Measurements from ENCODE around the gene FRRS1. TPM values are rescaled to one million over a fixed set of nuclear protein-coding genes. Genes with fewer than 3 reads are reported as not detected.
A peak's percentile ranks its signal among the peaks of the same experiment; 100 is the strongest.

Gene FRRS1
- total RNA-seq, 4 donors from 2014 or later, result 25.4 to 34.4 (median 30.5) TPM

DNA sequence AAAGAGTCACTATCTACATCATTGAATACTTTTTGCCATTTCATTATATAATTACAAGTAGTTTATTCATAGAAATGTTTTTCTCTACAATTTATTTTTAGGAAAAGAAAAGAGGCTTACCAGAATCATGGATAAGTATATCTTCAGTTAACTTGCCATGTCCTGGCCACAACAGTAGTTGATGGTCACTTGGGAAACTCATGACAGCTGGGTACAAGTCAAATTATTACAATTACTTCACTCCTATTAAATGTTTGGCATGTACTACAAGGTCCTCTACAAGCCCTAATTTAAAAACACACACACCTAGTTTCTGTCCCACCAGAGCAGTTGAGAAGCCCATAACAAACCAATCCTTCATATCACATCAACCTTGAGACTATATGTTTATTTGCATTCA lies 91.1 kb downstream of the FRRS1 start:
- Histone ChIP-seq H3K9me3 (no peaks in the 10 kb centered on the region), H3K27me3 (no peaks in the 10 kb centered on the region), H3K27ac (no peak overlapping the region), H3K4me3 (no peak overlapping the region), H3K4me1 (peaks cover 38% of the 10 kb centered on the region), H3K36me3 (peaks cover 36% of the 10 kb centered on the region)
- DNase-seq (ENCODE audit: low spot score in 2 of 2), result no peak
- TF ChIP-seq POLR2A (IDR thresholded peaks at IDR 0.05), result no peak
- no peak for TF ChIP-seq EP300 (IDR thresholded peaks at IDR 0.05)
- TF ChIP-seq POLR2AphosphoS5 (IDR thresholded peaks at IDR 0.05), result no peak
- TF ChIP-seq, protein P1, sequence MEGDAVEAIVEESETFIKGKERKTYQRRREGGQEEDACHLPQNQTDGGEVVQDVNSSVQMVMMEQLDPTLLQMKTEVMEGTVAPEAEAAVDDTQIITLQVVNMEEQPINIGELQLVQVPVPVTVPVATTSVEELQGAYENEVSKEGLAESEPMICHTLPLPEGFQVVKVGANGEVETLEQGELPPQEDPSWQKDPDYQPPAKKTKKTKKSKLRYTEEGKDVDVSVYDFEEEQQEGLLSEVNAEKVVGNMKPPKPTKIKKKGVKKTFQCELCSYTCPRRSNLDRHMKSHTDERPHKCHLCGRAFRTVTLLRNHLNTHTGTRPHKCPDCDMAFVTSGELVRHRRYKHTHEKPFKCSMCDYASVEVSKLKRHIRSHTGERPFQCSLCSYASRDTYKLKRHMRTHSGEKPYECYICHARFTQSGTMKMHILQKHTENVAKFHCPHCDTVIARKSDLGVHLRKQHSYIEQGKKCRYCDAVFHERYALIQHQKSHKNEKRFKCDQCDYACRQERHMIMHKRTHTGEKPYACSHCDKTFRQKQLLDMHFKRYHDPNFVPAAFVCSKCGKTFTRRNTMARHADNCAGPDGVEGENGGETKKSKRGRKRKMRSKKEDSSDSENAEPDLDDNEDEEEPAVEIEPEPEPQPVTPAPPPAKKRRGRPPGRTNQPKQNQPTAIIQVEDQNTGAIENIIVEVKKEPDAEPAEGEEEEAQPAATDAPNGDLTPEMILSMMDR (IDR thresholded peaks at IDR 0.05), result no peak

DNA sequence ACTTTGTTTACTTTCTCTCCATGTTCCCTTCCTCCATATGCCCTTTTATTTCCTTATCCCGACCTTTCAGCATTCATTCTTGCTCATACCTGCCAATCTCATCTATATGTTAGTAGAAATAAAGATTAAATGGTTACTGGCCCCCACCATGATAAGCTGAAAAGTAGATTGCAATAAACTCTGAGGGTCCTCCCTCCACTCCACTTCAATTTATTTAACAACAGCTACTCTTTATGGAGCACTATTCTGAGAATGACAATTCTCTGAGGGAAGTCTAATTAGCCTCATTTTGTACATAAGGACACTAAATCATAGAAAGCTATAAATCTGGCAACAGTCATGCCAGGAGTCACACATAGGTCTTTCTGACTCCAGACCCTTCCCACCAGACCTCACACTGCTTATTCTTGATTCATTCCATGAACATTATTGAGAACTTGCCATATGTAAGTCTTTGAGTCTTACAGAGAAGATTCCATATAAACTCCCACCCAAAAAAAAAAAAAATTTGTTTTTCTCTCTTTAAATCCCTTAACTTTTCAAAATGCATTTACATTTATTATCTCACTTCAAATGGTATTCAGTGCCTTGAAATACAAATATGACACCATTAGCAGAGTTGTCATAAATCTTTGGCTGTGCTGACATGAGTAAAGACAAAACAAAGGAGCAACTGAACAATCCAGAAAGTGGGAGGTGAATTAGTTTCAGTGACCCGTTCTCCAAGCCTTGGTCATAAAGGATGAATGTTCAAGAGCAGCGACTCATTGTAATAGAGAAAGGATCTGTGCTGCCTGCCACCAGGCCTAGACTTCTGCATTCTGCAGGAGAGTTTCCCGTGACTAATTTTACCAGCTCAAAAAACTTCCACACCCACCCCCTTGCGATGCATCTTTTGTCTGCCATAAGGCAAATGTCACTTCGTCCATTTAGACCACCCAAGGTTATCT lies 92.0 kb downstream of the FRRS1 start:
- Histone ChIP-seq H3K4me3 (no peak overlapping the region), H3K27ac (no peak overlapping the region), H3K9me3 (no peaks in the 10 kb centered on the region), H3K4me1 (peaks cover 33% of the 10 kb centered on the region), H3K36me3 (peaks cover 43% of the 10 kb centered on the region), H3K27me3 (no peaks in the 10 kb centered on the region)
- WGBS, result 78% methylated on average over 6 of the region's 6 CpGs
- no peak for DNase-seq (ENCODE audit: low spot score in 2 of 2)
- TF ChIP-seq, protein P1 (IDR thresholded peaks at IDR 0.05), result no peak
- no peak for TF ChIP-seq POLR2AphosphoS5 (IDR thresholded peaks at IDR 0.05)
- TF ChIP-seq EP300 (IDR thresholded peaks at IDR 0.05), result no peak
- no peak for TF ChIP-seq POLR2A (IDR thresholded peaks at IDR 0.05)

DNA sequence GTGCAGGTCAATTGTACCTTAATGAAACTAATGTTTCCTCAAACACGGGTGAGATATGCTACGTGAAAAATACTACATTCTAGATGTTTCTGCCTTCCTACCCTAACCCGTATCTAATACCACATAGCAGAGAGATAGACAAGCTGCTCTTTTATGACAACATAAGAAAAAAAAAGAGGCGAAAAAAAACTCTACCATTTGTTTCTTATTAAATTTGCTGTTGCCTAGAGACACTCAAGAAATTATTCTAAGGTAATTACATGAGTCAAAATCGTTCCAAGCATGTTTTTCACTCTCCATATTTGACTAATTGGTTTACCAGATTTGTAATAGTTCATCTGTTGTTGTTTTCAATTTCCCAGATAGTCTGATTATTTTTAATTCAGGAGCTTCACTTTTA lies 93.1 kb downstream of the FRRS1 start:
- no peak for TF ChIP-seq POLR2AphosphoS5 (IDR thresholded peaks at IDR 0.05)
- Histone ChIP-seq H3K4me3 (no peak overlapping the region), H3K27ac (no peak overlapping the region), H3K27me3 (no peaks in the 10 kb centered on the region), H3K9me3 (no peaks in the 10 kb centered on the region), H3K4me1 (peaks cover 33% of the 10 kb centered on the region), H3K36me3 (peaks cover 43% of the 10 kb centered on the region)
- 53% methylated on average over 4 of the region's 5 CpGs for WGBS
- DNase-seq (ENCODE audit: low spot score in 2 of 2), result no peak

DNA sequence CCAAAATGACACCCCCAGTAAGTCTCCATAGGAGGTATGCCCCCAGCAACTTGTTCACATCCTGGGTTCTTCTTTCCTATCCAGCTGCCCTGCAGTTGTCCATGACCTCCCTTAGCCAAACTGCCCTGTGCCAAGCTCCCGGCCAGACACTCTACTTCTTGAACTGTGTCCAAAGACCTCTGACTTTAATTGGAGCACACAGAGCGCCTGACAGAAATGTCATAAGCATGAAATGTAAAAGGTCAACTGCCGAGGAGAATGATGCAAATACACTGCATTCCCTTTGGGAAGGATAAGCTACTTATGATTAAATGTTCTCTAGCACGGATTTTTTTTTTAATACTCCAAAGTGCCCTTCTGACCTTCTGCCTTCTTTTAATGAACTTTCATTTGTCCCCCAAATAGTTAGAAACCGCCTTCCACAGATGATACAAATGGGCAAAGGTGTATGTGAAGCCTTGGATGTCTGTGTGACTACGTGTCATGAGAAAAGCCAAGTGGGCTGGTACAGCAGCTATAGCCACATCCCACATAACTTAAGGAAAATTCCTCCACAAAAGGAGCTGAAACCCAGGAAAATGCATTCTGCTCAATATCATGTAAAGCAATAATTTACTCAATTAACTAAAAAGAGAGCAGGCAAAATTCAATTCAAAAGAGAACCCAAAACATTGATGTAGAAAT lies 93.8 kb downstream of the FRRS1 start:
- Histone ChIP-seq H3K4me1 (peaks cover 33% of the 10 kb centered on the region), H3K27me3 (no peaks in the 10 kb centered on the region), H3K9me3 (no peaks in the 10 kb centered on the region), H3K4me3 (no peak overlapping the region), H3K27ac (peak overlapping the region; percentile 32), H3K36me3 (peaks cover 43% of the 10 kb centered on the region)
- WGBS, result 69% methylated on average over 6 of the region's 6 CpGs
- TF ChIP-seq POLR2AphosphoS5 (IDR thresholded peaks at IDR 0.05) (no peak), EP300 (IDR thresholded peaks at IDR 0.05) (no peak), POLR2A (IDR thresholded peaks at IDR 0.05) (no peak)
- TF ChIP-seq, protein P1 (IDR thresholded peaks at IDR 0.05), result no peak
- no peak for DNase-seq (ENCODE audit: low spot score in 2 of 2)

DNA sequence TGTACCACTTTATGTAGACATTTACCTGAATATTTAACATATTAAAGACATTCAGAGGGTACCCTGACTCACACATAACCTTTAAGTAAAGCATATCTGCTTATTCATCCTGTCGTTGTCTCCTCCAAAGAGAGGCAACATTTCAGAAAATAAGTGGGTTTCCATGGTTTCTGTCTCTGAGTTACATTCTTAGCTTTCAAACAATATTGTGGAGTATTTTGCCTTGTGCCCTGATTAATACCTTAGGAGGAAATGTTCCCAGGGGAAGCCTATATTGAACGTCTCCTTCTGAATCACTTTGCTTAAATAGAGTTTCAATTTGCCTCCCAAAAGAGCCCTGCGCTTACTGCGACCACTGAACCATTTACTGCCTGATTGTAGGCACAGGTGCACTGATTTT lies 94.4 kb downstream of the FRRS1 start:
- H3K4me3 ChIP-seq, result no peak overlapping the region

More for the DNA sequence above, 94.4 kb downstream of the FRRS1 start:
- no peak for DNase-seq (ENCODE audit: low spot score in 2 of 2)
- Histone ChIP-seq H3K9me3 (no peaks in the 10 kb centered on the region), H3K27ac (peak overlapping the region; percentile 32), H3K27me3 (no peaks in the 10 kb centered on the region), H3K36me3 (peaks cover 46% of the 10 kb centered on the region), H3K4me1 (peaks cover 33% of the 10 kb centered on the region)
- WGBS, result 81% methylated on average over 4 of the region's 4 CpGs
- no peak for TF ChIP-seq EP300 (IDR thresholded peaks at IDR 0.05)
- no peak for TF ChIP-seq POLR2AphosphoS5 (IDR thresholded peaks at IDR 0.05)
- TF ChIP-seq, protein P1 (IDR thresholded peaks at IDR 0.05), result no peak
- TF ChIP-seq POLR2A (IDR thresholded peaks at IDR 0.05), result no peak

Measured in suprapubic skin (tissue), 4 donors.